Measurements from ENCODE around the gene PRKG1. TPM values are rescaled to one million over a fixed set of nuclear protein-coding genes. Genes with fewer than 3 reads are reported as not detected.

The PRKG1 gene
- polyA plus RNA-seq, 3 donors = not detected

DNA sequence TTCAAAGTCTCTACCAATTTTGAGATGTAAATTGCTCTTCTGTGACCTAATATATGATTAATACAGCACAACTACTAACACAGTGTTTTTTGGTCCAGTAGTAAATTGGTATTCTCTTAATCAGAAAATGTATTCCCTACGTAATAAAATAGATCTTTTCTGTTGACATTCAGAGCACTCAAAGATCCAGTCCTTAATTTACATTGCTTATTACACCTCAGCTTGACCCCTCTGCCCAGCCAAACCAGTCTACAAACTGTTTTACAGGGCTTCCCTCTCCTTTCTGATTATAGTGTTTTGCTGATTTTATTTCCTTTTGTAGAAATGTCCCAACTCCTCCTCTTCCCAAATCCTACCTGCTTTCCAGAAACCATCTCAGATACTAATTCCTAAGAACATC lies 293.4 kb downstream of the PRKG1 start:
- intact Hi-C loops (cut with micrococcal nuclease) = no loop called here
- TF ChIP-seq, protein P1, sequence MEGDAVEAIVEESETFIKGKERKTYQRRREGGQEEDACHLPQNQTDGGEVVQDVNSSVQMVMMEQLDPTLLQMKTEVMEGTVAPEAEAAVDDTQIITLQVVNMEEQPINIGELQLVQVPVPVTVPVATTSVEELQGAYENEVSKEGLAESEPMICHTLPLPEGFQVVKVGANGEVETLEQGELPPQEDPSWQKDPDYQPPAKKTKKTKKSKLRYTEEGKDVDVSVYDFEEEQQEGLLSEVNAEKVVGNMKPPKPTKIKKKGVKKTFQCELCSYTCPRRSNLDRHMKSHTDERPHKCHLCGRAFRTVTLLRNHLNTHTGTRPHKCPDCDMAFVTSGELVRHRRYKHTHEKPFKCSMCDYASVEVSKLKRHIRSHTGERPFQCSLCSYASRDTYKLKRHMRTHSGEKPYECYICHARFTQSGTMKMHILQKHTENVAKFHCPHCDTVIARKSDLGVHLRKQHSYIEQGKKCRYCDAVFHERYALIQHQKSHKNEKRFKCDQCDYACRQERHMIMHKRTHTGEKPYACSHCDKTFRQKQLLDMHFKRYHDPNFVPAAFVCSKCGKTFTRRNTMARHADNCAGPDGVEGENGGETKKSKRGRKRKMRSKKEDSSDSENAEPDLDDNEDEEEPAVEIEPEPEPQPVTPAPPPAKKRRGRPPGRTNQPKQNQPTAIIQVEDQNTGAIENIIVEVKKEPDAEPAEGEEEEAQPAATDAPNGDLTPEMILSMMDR (IDR thresholded peaks at IDR 0.05) = no peak
- no CpG with 5 or more reads among the region's 1 CpG for WGBS (ENCODE audit: insufficient coverage)

DNA sequence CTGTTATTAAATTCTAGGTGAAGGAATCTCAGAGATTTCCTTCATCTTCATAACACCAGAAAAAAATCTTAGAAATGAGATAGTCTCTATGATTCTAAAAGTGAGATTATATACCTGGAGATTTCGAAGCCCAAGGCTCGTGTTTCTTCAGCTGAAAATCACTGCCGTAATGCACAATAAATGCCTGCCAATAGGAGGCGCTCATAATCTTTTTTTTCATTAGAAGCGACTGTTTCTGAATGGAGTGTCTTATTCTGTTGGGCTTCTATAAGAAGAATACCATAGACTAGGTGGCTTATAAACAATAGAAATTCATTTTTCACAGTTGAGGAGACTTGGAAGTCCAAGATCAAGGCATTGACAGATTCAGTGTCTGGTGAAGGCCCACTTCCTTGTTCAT lies 294.7 kb downstream of the PRKG1 start:
- Histone ChIP-seq H3K4me3 (replicated peaks in 1 of 3; ENCODE audit: low read depth in 2 of 3, low read length in 3 of 3) (no peak overlapping the region), H3K79me2 (ENCODE audit: insufficient read depth, low read length) (no peaks in the 10 kb centered on the region), H3K9me3 (replicated peaks in 1 of 2; ENCODE audit: control insufficient read depth in 1 of 2, insufficient read depth in 1 of 2, low read length in 2 of 2) (no peaks in the 10 kb centered on the region), H3K27me3 (ENCODE audit: control insufficient read depth in 2 of 2, insufficient read depth in 2 of 2, low read length in 2 of 2) (no peaks in the 10 kb centered on the region), H2AFZ (ENCODE audit: insufficient read depth, low read depth, low read length, poor library complexity, severe bottlenecking) (no peak overlapping the region), H3K27ac (ENCODE audit: low read depth in 1 of 2, low read length in 2 of 2) (no peak overlapping the region), H3K9ac (ENCODE audit: insufficient read depth, low read length, poor library complexity, severe bottlenecking) (no peak overlapping the region), H3K4me2 (replicated peaks; ENCODE audit: extremely low read depth, low read length, poor library complexity, severe bottlenecking) (no peak overlapping the region), H3K36me3 (replicated peaks in 1 of 2; ENCODE audit: control insufficient read depth in 1 of 2, insufficient read depth in 2 of 2, low read length in 2 of 2) (no peaks in the 10 kb centered on the region), H3K4me1 (ENCODE audit: control insufficient read depth in 1 of 2, insufficient read depth in 2 of 2, low read length in 2 of 2) (no peaks in the 10 kb centered on the region), H4K20me1 (ENCODE audit: insufficient read depth, low read length) (no peaks in the 10 kb centered on the region)
- Mint-ChIP-seq H3K4me3 (no peak overlapping the region), H3K27ac (no peak overlapping the region), H3K9me3 (peaks cover 0 to 3% (median 0%) of the 10 kb centered on the region in 7 donors), H3K27me3 (ENCODE audit: low read depth in 3 of 3) (peaks cover 0 to 4% (median 2%) of the 10 kb centered on the region in 3 donors), H3K36me3 (no peaks in the 10 kb centered on the region), H3K4me1 (no peaks in the 10 kb centered on the region)
- 100% methylated on average over 3 of the region's 5 CpGs for WGBS (ENCODE audit: insufficient coverage)
- DNase-seq = no peak
- TF ChIP-seq, protein P1 (IDR thresholded peaks at IDR 0.05) = peak; percentile 7
- intact Hi-C loops (cut with micrococcal nuclease) = no loop called here

More for the DNA sequence above, 293.4 kb downstream of the PRKG1 start:
- H3K27ac Mint-ChIP-seq = peak overlapping the region in 1 of 7 donors; percentile 27
- peaks cover 0 to 3% (median 0%) of the 10 kb centered on the region in 7 donors for H3K9me3 Mint-ChIP-seq
- no peaks in the 10 kb centered on the region for H3K36me3 ChIP-seq (replicated peaks in 1 of 2; ENCODE audit: control insufficient read depth in 1 of 2, insufficient read depth in 2 of 2, low read length in 2 of 2)
- H3K4me2 ChIP-seq (replicated peaks; ENCODE audit: extremely low read depth, low read length, poor library complexity, severe bottlenecking) = no peak overlapping the region
- no peaks in the 10 kb centered on the region for H3K36me3 Mint-ChIP-seq
- no peak overlapping the region for H3K4me3 Mint-ChIP-seq
- no peak overlapping the region for H3K4me3 ChIP-seq (replicated peaks in 1 of 3; ENCODE audit: low read depth in 2 of 3, low read length in 3 of 3)
- H4K20me1 ChIP-seq (ENCODE audit: insufficient read depth, low read length) = no peaks in the 10 kb centered on the region
- no peaks in the 10 kb centered on the region for H3K9me3 ChIP-seq (replicated peaks in 1 of 2; ENCODE audit: control insufficient read depth in 1 of 2, insufficient read depth in 1 of 2, low read length in 2 of 2)
- no peaks in the 10 kb centered on the region for H3K4me1 ChIP-seq (ENCODE audit: control insufficient read depth in 1 of 2, insufficient read depth in 2 of 2, low read length in 2 of 2)
- no peaks in the 10 kb centered on the region for H3K27me3 ChIP-seq (ENCODE audit: control insufficient read depth in 2 of 2, insufficient read depth in 2 of 2, low read length in 2 of 2)
- no peak for DNase-seq
- H3K9ac ChIP-seq (ENCODE audit: insufficient read depth, low read length, poor library complexity, severe bottlenecking) = no peak overlapping the region
- H3K27ac ChIP-seq (ENCODE audit: low read depth in 1 of 2, low read length in 2 of 2) = no peak overlapping the region
- H3K27me3 Mint-ChIP-seq (ENCODE audit: low read depth in 3 of 3) = peaks cover 0 to 4% (median 2%) of the 10 kb centered on the region in 3 donors
- no peaks in the 10 kb centered on the region for H3K4me1 Mint-ChIP-seq
- no peaks in the 10 kb centered on the region for H3K79me2 ChIP-seq (ENCODE audit: insufficient read depth, low read length)
- H2AFZ ChIP-seq (ENCODE audit: insufficient read depth, low read depth, low read length, poor library complexity, severe bottlenecking) = no peak overlapping the region
